Activated T-helper 1 cell treated with anti-CD3 and anti-CD28 coated beads, Interleukin-2, amount 50 U/mL, for 16 hours (primary cell): ENCODE results near the gene NPAS3.

ENCODE experiments used
- DNase-seq, 2 donors: peaks; one replicate each; pipeline ENCODE4 v3.0.0-alpha.2; 2020; ENCODE audit warnings: low read depth in 1 of 2, low spot score in 1 of 2

The NPAS3 gene

DNA sequence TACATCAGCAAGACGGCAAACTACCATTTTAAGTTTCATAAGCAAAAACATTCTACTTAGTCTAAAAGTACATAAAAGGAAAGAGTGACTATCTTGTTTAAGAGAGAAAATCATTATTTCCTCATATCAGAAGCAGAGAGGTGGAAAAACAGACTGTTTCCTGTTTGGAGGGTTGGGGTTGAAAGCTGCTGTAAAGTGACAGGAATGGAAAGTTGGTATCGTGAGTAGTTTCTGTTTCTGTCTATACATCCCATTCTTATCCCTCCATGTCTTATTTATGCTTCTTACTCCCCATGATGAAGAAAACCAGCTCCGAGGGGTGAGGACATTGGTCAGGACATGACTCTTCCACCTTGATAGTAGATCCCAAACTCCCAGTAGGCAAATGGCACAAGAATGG, 795.7 kb downstream of the NPAS3 start:
- DNase-seq = no peak

DNA sequence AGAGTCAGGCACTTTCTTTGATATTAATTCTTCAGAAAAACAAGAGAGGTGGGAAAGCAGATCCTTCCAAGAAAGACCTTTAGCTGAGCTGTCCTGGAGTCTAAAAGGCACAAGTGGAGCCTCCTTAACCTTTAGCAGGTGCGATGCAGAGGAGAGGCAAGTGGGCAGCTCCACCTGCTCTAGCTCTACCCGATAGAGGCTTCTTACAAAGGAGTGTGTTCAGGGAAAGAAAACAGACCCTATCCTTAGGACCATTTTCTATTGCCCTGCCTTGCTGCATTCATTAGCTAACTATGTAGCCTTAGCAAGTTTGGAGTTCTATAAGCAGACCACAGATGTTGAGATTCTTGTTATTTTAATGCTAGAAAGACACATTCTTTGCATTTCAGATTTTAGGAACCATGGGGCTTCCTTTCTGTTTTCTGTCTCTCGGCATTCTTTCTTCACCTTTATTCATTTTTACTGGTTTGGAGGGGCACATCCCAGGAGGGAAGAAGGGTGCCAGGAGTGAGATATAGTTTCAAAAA, 797.7 kb downstream of the NPAS3 start:
- DNase-seq = no peak

DNA sequence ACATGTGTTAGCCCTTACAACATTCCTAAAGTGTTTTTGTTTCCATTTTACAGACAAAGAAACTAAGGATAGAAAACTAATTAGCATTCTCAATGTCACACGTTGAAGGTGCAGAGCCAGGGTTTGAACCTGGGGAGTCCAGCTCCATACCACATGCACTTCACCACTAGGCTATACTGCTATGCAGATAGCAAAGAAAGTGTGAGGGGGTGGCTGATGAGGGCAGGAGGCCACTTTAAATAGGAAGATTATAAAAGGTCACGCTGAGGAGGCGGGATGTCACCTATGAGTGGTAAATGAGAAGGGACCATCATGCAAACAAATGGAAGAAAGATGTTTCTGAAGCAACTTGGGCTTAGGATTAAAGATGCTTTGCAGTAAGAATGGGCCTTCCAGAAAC, 798.3 kb downstream of the NPAS3 start:
- no peak for DNase-seq

DNA sequence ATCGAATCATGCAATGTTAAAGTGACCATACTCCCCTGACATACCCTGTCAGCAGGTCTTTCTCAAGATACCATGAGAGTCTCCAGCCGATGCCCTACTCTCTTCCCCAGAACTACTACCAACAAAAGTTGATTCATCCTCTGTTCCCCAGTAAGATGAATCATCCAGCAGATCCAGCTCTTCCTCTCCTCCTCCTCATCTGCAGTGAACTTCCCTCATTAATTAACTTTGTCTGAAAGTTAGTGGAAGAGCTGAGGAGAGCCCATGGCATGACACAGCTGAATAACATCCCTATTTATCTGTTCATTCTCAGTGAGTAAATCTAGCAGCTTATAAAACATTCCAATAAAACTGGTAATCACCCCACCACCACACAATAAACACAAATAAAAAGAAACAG, 798.8 kb downstream of the NPAS3 start:
- no peak for DNase-seq

DNA sequence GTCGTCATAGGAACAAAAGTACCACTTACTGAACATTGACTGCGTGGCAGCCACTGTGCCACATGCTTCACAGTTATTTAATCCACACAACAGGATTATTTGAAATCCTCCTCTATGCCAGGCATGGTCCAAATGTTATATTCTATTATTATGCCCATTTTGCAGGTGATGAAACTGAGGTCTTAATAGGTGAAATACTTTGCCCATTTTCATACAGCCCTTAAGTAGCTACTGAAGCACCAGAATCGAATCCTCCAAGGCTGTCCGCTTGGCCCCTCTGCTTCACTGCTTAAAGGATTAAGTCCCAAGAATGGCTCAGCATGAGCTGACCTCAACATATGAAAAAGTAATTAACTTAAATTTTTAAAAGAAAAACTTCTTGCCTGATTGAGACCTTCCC, 799.4 kb downstream of the NPAS3 start:
- no peak for DNase-seq

DNA sequence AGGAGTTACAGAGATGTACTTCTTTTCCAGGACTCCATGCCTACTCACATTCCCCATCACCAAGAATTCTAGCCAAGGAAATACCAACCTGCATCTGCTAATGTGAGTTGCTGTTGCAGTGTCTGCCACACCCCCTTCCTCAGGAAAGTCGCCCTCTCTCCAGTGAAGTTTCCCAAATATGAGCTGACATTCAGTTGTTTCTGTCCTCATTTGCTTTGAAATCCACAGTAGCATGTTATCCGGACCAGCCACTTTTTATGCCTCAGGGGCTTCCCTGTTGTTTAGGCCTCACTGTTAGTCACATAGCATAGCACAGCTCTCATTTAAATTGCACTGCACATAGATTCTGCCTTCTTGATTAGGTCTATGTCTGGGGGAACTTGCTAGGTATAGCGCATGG, 799.8 kb downstream of the NPAS3 start:
- no peak for DNase-seq

DNA sequence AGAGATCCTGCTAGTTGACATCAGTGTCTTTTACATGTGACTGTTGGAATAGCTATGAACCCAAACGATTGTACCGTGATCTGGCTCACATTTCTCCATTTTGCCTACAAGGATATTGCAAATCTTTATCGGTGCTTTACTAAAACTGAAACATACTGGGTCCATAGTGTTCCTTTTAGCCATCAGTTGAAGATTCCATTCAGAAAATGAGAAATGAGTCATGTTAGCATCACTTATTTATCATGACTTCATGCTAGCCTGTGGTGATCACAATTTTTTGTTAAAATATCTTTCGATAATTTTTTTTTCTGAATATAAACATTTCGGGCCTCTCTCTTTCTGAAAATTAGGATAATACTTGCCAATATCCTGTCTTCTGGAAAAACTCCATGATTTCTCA, 801.9 kb downstream of the NPAS3 start:
- DNase-seq = no peak

DNA sequence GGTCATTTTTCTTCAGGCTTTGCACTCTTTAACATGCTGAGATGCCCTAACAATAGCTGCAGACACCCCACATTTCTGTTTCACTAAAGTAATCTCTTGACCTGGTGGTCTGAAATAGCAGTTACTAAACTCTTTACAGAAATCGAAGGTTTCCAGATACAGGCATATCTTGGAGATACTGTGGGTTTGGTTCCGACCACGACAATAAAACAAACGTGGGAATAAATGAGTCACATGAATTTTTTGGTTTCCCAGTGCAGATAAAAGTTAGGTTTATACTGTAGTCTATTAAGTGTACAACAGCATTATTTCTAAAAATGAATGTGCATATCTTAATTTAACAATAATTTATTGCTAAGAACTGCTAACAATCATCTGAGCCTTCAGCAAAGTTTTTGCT, 803.5 kb downstream of the NPAS3 start:
- no peak for DNase-seq

DNA sequence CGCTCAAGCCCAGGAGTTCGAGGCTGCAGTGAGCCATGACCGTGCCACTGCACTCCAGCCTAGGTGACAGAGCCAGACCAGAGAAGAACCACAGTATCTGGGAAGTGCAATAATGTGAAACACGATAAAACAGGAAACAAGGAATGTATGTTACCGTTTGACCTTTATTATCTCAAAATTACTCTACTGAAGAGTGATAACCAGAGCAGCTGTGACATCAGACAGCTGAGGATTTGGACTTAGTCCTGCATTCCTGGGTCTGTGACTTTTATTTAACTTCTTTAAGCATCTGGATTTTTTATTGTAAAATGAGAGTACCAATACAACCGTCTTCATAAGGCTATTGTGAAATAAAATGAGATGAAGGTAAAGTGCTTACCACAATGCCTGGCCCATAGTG, 806.5 kb downstream of the NPAS3 start:
- DNase-seq = no peak

DNA sequence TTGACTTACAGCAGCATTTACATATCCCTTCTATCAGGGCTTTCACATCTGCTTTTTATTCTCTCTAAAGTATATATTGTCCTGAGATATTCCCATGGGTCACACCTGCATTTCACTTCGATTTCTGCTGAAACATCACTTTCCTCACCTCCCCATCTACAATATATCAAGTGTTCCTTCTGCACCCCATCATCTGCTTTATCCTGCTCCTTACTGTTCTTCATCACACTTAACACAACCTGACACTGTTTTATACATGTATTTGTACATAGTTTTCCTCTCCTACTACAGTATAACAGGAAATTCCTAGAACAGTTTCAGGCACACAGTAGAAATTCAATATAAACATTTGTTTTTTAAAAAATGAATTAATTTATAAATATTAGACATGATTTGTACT, 809.1 kb downstream of the NPAS3 start:
- no peak for DNase-seq

DNA sequence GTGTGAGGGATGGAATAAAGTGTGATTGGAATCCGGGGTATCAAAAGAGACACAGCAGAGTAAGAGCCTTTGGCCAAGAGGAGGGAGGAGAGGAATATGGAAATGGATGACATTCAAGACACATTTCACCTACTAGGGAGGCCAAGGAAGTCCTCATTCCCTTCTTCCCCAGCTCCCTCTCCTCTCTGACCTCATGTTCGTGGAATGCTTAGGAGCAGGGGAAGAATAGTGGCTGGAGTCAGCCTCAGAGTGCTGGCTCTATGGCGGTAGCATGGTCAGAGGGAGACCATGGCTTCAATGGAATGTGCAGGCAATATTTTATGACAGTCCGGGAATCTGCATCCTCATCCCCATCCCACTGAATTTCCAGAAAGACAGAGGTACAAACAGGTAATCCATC, 815.6 kb downstream of the NPAS3 start:
- no peak for DNase-seq

DNA sequence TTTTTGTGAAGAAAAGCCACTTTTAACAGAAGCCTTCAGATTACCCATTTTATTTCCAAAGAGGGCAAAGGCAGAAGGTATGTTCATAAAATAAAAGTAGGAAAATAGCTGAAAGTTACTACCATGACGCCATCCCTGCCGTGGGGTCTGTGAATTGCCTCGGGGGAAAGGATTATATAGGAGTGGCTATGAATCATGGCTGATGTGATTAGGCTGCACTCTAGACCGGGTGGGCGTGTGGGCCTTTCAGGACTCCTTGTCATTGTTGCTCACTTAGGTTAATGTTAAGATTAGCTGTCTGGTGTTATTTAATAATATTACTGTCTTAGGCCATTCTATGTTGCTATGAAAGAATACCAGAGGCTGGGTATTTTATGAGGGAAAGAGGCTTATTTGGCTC, 816.7 kb downstream of the NPAS3 start:
- DNase-seq = no peak

DNA sequence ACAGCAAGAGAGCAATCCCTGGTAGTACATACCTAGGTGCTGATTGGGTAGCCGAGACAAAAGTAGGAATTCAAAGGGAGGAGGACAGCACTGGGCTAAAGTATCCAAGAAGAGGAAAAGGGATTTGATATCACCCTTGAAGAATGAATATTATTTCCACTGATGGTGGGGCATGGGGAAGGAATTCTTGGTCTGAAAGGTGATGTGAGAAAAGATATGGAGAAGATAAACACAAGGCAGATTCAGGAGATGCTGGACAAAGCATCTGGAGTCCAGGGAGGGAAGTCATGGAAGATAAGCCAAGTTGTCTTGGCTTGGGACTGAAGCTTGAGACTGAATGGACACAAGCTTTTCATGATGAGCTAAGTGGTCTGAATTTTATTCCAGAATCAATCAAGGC, 818.2 kb downstream of the NPAS3 start:
- no peak for DNase-seq

DNA sequence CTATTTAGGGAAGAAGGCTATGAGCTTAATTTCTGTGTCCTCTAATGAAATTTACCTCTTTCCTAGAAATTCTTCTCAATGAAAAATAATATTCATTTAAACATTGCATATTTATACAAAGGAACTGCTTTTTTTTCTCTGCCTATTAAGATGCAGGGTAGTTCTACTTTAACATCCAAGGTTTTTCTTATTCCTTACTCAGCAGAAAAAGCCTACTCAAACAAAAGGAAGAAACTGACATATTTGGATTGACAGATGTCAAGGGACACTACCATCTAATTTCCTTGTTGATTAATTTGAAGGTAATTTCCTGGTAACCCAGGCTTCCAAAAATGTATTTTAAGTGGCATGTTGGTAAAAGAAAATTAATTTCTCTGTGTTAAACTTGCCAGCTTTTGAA, 819.9 kb downstream of the NPAS3 start:
- no peak for DNase-seq

DNA sequence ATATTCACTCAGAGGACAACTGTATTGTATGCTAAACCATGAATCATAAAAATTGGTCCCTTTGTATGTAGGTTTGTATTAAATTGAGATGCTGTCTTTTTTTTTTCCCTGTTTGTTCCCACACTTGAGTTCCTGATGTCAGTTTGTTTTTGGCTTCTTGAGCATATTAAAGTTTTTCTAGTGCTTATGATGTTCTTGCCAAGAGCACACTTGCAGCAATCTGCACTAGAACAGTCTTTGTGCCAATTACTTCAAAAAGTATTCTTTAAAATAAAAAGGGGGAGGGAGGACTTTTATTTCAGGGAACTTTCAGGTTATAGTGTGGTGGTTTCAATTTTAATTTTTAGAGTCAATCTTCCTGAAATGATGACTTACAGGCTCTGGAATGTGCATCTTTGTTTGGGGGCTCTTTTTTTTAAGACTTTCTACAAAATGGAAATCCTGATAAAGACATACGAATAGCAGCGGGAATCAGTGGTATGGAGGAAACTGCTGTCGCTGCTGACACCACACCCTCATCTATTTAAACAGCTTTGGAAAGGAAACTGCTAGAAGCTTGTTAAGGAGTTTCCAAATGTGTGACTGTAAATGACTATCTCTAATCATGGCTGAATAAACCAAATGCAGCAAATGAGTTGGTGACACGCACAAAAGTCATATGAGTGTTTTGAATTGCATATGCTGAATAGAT, 823.6 kb downstream of the NPAS3 start:
- no peak for DNase-seq

DNA sequence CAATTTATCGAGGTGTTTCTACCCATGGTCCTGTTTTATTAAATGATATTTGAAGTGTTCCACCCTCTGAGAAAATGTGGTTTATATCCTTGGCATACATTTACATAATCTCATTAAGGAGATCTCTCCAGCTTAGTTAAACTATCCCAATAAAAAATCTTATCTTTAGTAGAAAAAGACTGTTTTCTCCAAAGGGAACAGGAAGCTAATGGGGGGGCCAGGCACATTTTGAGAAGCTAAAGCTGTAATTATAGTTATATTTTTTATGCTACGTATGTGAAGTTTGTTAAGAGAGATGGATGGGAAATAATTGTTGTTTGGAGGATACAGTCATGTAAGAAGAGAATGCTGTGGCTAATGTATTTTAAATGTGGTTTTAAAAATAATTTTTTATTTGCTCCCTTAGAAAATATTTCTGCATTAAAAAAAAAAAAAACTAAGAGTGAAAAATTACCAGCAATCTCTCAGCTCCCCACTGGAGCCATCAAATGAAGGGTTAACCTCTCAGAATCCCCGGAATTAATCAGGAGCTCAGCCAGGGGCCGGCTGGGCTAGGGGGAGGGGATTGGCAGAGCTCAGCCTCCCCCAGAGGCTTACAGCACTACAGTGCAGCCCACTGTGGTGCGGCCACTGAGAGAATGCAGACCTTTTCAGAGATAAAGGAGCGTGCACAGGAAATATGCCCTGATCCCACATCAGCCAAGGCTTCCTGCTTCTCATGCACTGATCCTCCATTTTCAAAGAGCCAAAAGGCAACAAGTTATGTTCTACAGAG, 826.4 kb downstream of the NPAS3 start:
- no peak for DNase-seq

DNA sequence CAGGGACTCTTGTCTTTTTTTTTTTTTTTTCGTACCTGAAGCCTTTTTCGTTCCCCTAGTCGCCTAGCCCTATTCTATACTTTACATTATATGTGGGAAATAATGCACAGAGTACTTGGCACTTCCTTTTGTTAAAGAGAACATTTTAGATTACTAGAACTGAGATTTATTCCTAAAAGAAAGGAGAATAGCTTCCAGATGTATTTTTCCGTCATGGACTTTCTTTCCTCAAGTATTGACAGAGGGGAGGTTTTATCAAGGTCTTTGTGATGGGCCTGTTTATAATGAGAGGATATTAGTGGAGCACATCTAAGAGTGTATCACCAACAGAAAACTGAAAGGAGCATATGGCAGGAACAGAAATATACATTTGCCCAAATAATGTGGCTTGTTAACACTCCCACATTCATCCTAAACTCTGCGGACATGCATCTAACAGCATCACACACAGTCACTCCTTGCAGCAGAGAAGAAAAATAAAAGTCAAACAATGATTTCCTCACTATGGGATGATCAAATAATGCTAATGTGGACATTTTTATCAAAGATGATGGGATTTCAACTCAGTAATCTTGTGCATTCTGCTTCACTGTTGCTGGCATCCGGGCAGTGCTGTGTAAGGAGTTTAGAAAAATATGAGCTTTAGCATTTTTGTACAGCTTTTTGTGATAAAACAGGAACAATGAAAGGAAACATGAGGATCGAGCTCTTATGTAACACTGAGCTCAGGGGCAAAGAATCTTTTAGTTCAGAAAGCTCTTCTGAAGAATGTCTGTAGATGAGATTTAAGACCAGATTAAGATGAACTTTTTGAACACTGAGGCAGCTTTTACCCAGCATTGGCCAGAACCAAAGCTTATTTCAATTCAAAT, 829.1 kb downstream of the NPAS3 start:
- no peak for DNase-seq

DNA sequence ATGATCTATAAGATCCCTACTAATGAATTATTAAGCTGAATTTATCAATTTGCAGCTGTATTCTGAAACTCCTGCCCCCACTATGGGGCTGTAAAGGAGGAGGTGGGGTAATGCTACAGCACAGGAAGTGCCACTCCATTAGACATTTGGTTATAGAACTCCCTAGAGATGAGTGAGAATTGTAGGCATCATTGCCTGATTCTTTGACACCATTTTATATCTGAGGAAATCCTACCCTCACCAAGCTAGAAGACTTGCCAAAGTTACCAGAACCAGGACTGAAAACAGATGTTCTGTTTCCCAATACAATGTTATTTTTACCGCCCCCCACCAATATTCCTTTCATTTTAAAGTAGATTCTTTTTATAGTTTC, 829.8 kb downstream of the NPAS3 start:
- DNase-seq = no peak

DNA sequence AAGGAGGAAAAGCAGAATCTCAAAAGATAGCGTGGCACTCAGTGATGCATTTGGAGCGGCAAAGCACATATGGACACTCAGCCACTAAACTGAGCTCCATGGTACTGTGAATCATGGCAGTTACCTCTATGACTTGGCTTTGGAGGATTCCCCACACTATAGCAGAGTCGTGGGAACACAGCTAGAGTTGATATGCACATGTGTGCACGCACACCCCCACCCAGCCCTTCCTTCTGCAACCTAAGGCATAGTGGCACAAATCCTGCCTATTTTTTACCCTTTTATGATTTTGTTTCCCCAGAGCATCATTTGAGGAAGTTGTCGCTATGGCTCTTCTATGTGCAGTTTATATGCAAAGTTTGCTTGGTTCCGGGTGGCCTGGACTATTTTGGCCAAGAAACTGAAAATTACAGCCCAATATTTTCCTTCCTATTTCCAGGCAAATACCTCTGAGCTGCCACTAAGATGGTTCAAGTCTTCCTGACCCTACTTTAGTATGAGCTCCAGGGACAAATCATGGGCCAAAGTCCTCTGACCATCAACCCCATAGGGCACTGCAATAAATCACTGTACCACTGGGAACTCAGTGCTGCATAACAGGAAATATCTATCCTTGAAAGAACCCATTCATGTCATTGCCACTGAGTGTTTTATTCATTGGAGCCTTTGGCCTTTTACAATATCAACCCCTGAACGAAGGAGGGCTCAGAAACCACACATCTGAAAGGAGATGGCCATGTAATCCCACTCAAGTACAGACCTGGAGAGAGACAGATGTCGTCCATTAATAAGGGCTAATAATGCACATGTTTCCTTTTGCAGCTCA, 834.7 kb downstream of the NPAS3 start:
- no peak for DNase-seq

DNA sequence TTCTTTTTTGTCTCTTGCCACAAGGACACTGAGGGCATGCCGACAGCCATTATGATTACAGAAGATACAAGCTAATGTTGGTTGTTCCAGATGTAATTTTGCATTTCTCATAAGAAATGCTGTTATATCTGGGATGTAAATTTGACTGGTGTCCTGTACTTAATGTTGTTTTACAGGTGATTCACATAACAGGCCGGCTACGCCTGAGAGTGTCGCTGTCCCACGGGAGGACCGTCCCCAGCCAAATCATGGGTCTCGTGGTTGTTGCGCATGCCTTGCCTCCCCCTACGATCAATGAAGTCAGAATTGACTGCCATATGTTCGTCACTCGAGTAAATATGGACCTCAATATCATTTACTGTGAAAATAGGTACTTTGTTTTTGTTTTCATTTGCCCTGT, 835.5 kb downstream of the NPAS3 start:
- no peak for DNase-seq
